ENCODE results near the gene LMAN2.
"Not testable (repeated sequence)": the region's sequence is repeated elsewhere in the genome, so short reads cannot be mapped to it uniquely, and the experiment has no call there.

LMAN2 gene

DNA sequence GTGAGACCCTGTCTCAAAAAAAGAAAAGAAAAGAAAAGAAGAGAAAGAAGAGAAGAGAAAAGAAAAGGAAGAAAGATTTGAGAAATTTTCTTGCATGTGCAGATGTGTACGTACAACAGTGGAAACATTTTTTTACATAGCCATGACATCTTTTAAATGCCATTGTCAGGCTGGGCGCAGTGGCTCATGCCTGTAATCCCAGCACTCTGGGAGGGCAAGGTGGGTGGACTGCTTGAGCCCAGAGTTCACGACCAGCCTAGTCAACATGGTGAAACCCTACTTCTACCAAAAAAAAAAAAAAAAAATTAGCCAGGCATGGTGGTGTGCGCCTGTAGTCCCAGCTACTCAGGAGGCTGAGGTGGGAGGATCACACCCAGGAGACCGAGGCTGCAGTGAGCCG, 6.6 kb downstream of the LMAN2 start:
- Histone ChIP-seq H3K9me3 (ENCODE audit: control insufficient read depth, insufficient read depth, low read length) (no peaks in the 10 kb centered on the region), H3K4me2 (ENCODE audit: low read length) (no peak overlapping the region), H3K4me1 (ENCODE audit: control insufficient read depth, low read length) (peaks cover 18% of the 10 kb centered on the region), H3K27me3 (ENCODE audit: control insufficient read depth, low read length) (no peaks in the 10 kb centered on the region), H3K27ac (ENCODE audit: low read depth, low read length) (no peak overlapping the region), H4K20me1 (ENCODE audit: control insufficient read depth, insufficient read depth, low read depth, low read length) (peaks cover 13% of the 10 kb centered on the region; the same call in 1 of the 2 replicates), H3F3A (ENCODE audit: control insufficient read depth, insufficient read depth) (0 out of 2 replicates have a peak, but pooled peaks cover 3% of the 10 kb centered on the region), H3K36me3 (ENCODE audit: control insufficient read depth, low read length) (peaks cover 58% of the 10 kb centered on the region), H3K4me3 (ENCODE audit: low read length) (no peak overlapping the region), H3K9me2 (replicated peaks; ENCODE audit: control insufficient read depth, low read length) (no peaks in the 10 kb centered on the region), H3K79me2 (ENCODE audit: control insufficient read depth, low read length) (peaks cover 89% of the 10 kb centered on the region)
- no peak for TF ChIP-seq CTCF (IDR thresholded peaks at IDR 0.05; ENCODE audit: low read depth, low read length, poor library complexity, severe bottlenecking)
- no peak for TF ChIP-seq EZH2phosphoT487 (IDR thresholded peaks at IDR 0.05; ENCODE audit: borderline replicate concordance, low read length)

GRCh38 chr5:177343777-177344176, 7.7 kb downstream of the LMAN2 start:
- H3K9me2 ChIP-seq (replicated peaks; ENCODE audit: control insufficient read depth, low read length): no peaks in the 10 kb centered on the region
- 0 out of 2 replicates have a peak, but pooled peaks cover 3% of the 10 kb centered on the region for H3F3A ChIP-seq (ENCODE audit: control insufficient read depth, insufficient read depth)
- peaks cover 57% of the 10 kb centered on the region for H3K36me3 ChIP-seq (ENCODE audit: control insufficient read depth, low read length)
- H3K4me1 ChIP-seq (ENCODE audit: control insufficient read depth, low read length): peaks cover 7% of the 10 kb centered on the region
- no peak for TF ChIP-seq EZH2phosphoT487 (IDR thresholded peaks at IDR 0.05; ENCODE audit: borderline replicate concordance, low read length)
- H3K4me2 ChIP-seq (ENCODE audit: low read length): no peak overlapping the region
- no peak overlapping the region for H3K4me3 ChIP-seq (ENCODE audit: low read length)
- H3K27ac ChIP-seq (ENCODE audit: low read depth, low read length): no peak overlapping the region
- no peaks in the 10 kb centered on the region for H3K27me3 ChIP-seq (ENCODE audit: control insufficient read depth, low read length)
- no peaks in the 10 kb centered on the region for H3K9me3 ChIP-seq (ENCODE audit: control insufficient read depth, insufficient read depth, low read length)
- peaks cover 89% of the 10 kb centered on the region for H3K79me2 ChIP-seq (ENCODE audit: control insufficient read depth, low read length)
- H4K20me1 ChIP-seq (ENCODE audit: control insufficient read depth, insufficient read depth, low read depth, low read length): peaks cover 4% of the 10 kb centered on the region; the same call in 1 of the 2 replicates

DNA sequence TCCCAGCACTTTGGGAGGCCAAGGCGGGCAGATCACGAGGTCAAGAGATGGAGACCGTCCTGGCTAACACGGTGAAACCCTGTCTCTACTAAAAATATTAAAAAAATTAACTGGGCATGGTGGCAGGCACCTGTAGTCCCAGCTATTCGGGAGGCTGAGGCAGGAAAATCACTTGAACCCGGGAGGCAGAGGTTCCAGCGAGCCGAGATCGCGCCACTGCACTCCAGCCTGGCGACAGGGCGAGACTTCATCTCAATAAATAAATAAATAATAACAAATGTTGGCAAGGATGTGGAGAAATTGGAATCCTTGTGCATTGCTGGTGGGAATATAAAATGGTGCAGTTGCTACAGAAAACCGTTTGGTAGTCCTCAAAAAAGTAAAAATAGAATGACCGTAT, 8.5 kb downstream of the LMAN2 start:
- H3K27me3 ChIP-seq (ENCODE audit: control insufficient read depth, low read length); H3K4me3 ChIP-seq (ENCODE audit: low read length); H3K9me2 ChIP-seq (replicated peaks; ENCODE audit: control insufficient read depth, low read length); H4K20me1 ChIP-seq (ENCODE audit: control insufficient read depth, insufficient read depth, low read depth, low read length); H3K27ac ChIP-seq (ENCODE audit: low read depth, low read length); H3K9me3 ChIP-seq (ENCODE audit: control insufficient read depth, insufficient read depth, low read length); H3F3A ChIP-seq (ENCODE audit: control insufficient read depth, insufficient read depth); H3K4me1 ChIP-seq (ENCODE audit: control insufficient read depth, low read length); H3K4me2 ChIP-seq (ENCODE audit: low read length): not testable (repeated sequence)
- Histone ChIP-seq H3K79me2 (ENCODE audit: control insufficient read depth, low read length) (peaks cover 86% of the 10 kb centered on the region), H3K36me3 (ENCODE audit: control insufficient read depth, low read length) (peaks cover 61% of the 10 kb centered on the region)

GRCh38 chr5:177339107-177339638, 12.3 kb downstream of the LMAN2 start:
- TF ChIP-seq EZH2phosphoT487 (IDR thresholded peaks at IDR 0.05; ENCODE audit: borderline replicate concordance, low read length): no peak
- no peak for TF ChIP-seq CTCF (IDR thresholded peaks at IDR 0.05; ENCODE audit: low read depth, low read length, poor library complexity, severe bottlenecking)
- Histone ChIP-seq H3K9me3 (ENCODE audit: control insufficient read depth, insufficient read depth, low read length) (no peaks in the 10 kb centered on the region), H3K27ac (ENCODE audit: low read depth, low read length) (no peak overlapping the region), H3F3A (ENCODE audit: control insufficient read depth, insufficient read depth) (no peaks in the 10 kb centered on the region), H3K4me3 (ENCODE audit: low read length) (no peak overlapping the region), H3K79me2 (ENCODE audit: control insufficient read depth, low read length) (peaks cover 50% of the 10 kb centered on the region), H3K36me3 (ENCODE audit: control insufficient read depth, low read length) (peaks cover 77% of the 10 kb centered on the region), H3K27me3 (ENCODE audit: control insufficient read depth, low read length) (no peaks in the 10 kb centered on the region), H3K9me2 (replicated peaks; ENCODE audit: control insufficient read depth, low read length) (no peaks in the 10 kb centered on the region), H4K20me1 (ENCODE audit: control insufficient read depth, insufficient read depth, low read depth, low read length) (no peaks in the 10 kb centered on the region), H3K4me1 (ENCODE audit: control insufficient read depth, low read length) (no peaks in the 10 kb centered on the region), H3K4me2 (ENCODE audit: low read length) (no peak overlapping the region)
